Upper lobe of right lung (tissue), 1 donor: Measurements from ENCODE around the gene GABRR3. TPM values are rescaled to one million over a fixed set of nuclear protein-coding genes. Genes with fewer than 3 reads are reported as not detected.
A peak's percentile ranks its signal among the peaks of the same experiment; 100 is the strongest.

Source experiments
- ATAC-seq: fragments of 200-7000 bp; cut with Tn5 transposase; one replicate; pipeline ENCODE4 v1.9.1; 2020; ENCODE audit warnings: mild to moderate bottlenecking, moderate library complexity
- DNase-seq: peaks from one replicate; pipeline ENCODE4 v3.0.0-alpha.2; 2020
- H3K27ac ChIP-seq: fragments of 200-600 bp; one replicate; pipeline ENCODE4 v1.8.0; 2022
- H3K27me3 ChIP-seq: fragments of 200-600 bp; one replicate; pipeline ENCODE4 v1.8.0; 2022; ENCODE audit warnings: mild to moderate bottlenecking
- H3K36me3 ChIP-seq: fragments of 200-600 bp; one replicate; pipeline ENCODE4 v1.8.0; 2022
- H3K4me1 ChIP-seq: fragments of 200-600 bp; one replicate; pipeline ENCODE4 v1.8.0; 2022
- H3K4me3 ChIP-seq: fragments of 200-600 bp; one replicate; pipeline ENCODE4 v1.8.0; 2022; ENCODE audit warnings: mild to moderate bottlenecking
- H3K9me3 ChIP-seq: fragments of 200-600 bp; one replicate; pipeline ENCODE4 v1.8.0; 2022
- intact Hi-C: fragments of 100-400 bp; cut with DNase I; formaldehyde crosslinking; loops from one replicate; pipeline ENCODE4 v1.11.0; 2022
- total RNA-seq: library from RNA; stranded (reverse); fragmentation: NEBNext Ultra II Directional; extraction: Animal tissue kit (Norgen Biotek cat#: 25700); gene quantifications from one replicate; pipeline ENCODE4 v1.2.1, GENCODE V29; 2021
- TF ChIP-seq, protein P1 (sequence below): fragments of 200-600 bp; IDR thresholded peaks from one replicate; pipeline ENCODE4 v1.8.0; 2022; ENCODE audit warnings: antibody characterized with exemption
- donor health status: DM: no; HTN: yes; CAD: no; lungs with severe emphysema.

The GABRR3 gene
- total RNA-seq, 1 donor from 2014 or later: not detected

DNA sequence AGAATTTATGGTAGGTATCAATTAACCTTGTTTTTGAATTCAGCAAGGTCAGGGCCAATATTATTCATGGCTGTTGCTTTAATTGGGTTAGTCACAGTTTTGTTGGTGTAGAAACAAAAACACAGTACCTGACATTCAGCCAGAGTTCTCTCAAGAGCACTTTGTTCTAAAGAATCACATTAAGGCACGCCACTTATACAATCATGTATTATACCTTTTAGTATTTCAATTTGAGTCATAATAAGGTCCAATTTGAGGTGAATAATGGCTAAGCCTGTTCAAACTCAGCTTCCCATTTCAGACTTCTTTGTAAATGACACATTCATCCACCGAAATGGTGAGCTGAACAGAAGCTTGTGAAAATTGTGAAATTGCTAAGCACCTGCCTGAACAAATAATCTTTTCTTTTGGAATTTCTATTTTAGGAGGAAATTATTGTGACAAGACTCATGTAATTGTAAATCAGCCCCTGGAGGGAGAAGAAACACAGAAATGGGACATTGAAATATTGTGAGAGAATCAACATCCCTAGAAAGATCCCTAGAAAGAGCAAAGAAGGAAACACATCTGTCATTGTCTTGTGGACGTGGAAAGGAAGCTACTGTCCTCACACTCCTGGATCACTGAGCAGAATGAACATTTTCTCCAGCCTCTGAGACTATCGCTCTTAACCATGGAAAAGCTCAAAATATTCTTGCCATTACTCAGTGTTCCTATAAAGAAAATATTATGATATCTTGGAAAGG, 92.1 kb downstream of the GABRR3 start:
- intact Hi-C loops: no loop called here
- ATAC-seq (no peak), DNase-seq (no peak)

DNA sequence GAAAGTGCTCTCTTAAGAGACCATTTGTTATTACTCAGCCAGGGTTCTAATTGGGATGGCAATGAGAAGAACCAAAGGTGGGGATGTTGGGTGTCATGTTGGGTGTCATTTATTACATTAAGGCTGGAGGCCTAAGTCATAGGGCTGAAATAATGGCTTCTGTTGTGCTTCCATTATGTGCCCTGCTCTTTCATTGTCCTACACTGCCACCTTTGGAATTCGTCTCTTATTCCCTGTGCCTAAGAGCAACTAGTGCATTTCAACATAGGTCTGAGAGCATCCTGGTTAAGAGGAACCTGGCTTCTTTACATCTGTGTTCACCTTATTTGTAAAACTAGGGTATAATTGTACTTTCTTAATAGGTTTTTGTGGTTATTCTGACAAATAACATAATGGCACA, 95.1 kb downstream of the GABRR3 start:
- H3K4me1 ChIP-seq: no peaks in the 10 kb centered on the region
- intact Hi-C loops: no loop called here
- H3K27ac ChIP-seq: no peak overlapping the region
- peak; percentile 54 for ATAC-seq
- no peaks in the 10 kb centered on the region for H3K27me3 ChIP-seq
- no peak for DNase-seq
- TF ChIP-seq, protein P1, sequence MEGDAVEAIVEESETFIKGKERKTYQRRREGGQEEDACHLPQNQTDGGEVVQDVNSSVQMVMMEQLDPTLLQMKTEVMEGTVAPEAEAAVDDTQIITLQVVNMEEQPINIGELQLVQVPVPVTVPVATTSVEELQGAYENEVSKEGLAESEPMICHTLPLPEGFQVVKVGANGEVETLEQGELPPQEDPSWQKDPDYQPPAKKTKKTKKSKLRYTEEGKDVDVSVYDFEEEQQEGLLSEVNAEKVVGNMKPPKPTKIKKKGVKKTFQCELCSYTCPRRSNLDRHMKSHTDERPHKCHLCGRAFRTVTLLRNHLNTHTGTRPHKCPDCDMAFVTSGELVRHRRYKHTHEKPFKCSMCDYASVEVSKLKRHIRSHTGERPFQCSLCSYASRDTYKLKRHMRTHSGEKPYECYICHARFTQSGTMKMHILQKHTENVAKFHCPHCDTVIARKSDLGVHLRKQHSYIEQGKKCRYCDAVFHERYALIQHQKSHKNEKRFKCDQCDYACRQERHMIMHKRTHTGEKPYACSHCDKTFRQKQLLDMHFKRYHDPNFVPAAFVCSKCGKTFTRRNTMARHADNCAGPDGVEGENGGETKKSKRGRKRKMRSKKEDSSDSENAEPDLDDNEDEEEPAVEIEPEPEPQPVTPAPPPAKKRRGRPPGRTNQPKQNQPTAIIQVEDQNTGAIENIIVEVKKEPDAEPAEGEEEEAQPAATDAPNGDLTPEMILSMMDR: peak; percentile 24
- H3K4me3 ChIP-seq: no peak overlapping the region
- H3K36me3 ChIP-seq: peaks cover 74% of the 10 kb centered on the region
- no peaks in the 10 kb centered on the region for H3K9me3 ChIP-seq

More for the DNA sequence above, 92.1 kb downstream of the GABRR3 start:
- H3K36me3 ChIP-seq: peaks cover 85% of the 10 kb centered on the region
- no peak overlapping the region for H3K27ac ChIP-seq
- H3K27me3 ChIP-seq: no peaks in the 10 kb centered on the region
- TF ChIP-seq, protein P1: no peak
- H3K4me3 ChIP-seq: no peak overlapping the region
- no peaks in the 10 kb centered on the region for H3K9me3 ChIP-seq
- no peaks in the 10 kb centered on the region for H3K4me1 ChIP-seq

DNA sequence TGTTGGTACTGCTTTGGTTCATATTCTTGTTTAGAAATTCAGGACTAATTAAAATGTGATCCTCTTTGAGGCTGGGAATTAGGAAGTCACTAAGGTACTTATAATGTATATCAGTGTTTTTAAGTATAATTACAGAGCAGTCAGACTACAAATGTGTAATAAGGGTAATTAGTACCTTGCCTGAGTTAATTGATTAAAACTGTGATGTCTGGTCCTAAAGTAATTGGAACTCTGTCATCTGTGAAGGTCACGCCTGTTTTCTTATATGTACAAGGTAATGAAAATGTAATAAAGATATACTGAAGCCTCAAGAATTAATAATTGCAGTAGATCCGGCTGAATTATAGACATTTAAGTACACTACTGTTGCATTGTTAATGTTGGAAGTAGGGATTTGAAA, 95.7 kb downstream of the GABRR3 start:
- Histone ChIP-seq H3K9me3 (no peaks in the 10 kb centered on the region), H3K27me3 (no peaks in the 10 kb centered on the region), H3K36me3 (peaks cover 69% of the 10 kb centered on the region), H3K4me1 (no peaks in the 10 kb centered on the region), H3K4me3 (no peak overlapping the region), H3K27ac (no peak overlapping the region)
- intact Hi-C loops: no loop called here
- ATAC-seq (no peak), DNase-seq (no peak)
- TF ChIP-seq, protein P1: no peak

DNA sequence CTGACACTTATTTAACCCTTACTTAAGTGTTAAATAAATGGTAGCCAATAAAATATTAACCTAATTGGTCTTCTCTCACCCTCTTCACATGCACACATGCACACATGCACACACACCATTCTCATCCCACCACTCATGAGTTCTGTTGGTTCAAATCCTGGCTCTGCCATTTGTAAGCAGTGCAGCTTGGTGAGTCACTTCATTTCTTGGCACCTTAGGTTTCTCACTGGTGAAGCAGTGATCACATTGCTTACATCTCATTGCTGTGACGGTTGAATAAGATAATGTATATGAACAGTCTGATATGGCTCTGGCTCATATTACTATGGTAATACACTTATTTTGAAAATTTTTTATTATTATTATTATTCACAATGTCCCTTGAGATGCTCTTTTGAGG, 96.7 kb downstream of the GABRR3 start:
- no peak for DNase-seq
- no peaks in the 10 kb centered on the region for H3K4me1 ChIP-seq
- H3K27me3 ChIP-seq: no peaks in the 10 kb centered on the region
- H3K4me3 ChIP-seq: no peak overlapping the region
- H3K36me3 ChIP-seq: peaks cover 69% of the 10 kb centered on the region
- ATAC-seq: no peak
- no peak overlapping the region for H3K27ac ChIP-seq
- intact Hi-C loops: no loop called here
- TF ChIP-seq, protein P1: no peak
- H3K9me3 ChIP-seq: no peaks in the 10 kb centered on the region

DNA sequence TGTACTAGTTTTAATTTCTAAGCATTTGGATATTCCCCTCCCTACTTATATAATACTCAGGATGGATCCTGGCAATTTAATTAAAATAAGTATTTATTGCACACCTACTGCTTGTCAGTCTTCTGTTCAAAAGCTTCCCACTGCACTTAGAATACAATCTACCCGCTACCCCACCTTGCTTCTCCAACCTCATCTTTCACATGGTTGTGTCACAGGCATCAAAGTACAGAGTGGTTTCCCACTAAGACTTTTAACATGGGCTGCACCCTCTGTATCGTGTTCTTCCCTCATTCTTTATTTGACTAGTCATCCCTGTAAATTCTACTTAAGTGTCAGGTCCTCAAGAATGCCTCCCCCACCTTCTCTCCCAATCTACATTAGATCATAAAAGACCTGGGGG, 97.9 kb downstream of the GABRR3 start:
- Histone ChIP-seq H3K27me3 (no peaks in the 10 kb centered on the region), H3K4me3 (no peak overlapping the region), H3K4me1 (no peaks in the 10 kb centered on the region), H3K36me3 (peaks cover 61% of the 10 kb centered on the region), H3K9me3 (no peaks in the 10 kb centered on the region), H3K27ac (no peak overlapping the region)
- DNase-seq: no peak
- intact Hi-C loops: no loop called here
- TF ChIP-seq, protein P1: no peak
- no peak for ATAC-seq
